Left ventricle myocardium inferior (tissue), 1 donor: ENCODE results near the gene EVL. TPM values are rescaled to one million over a fixed set of nuclear protein-coding genes. Genes with fewer than 3 reads are reported as not detected.

Experiments
- DNase-seq: peaks from one replicate; pipeline ENCODE4 v3.0.0-alpha.2; 2020
- H3K27ac ChIP-seq: fragments of 200-600 bp; replicated peaks from 2 replicates; pipeline ENCODE4 v1.8.0; 2021
- H3K27me3 ChIP-seq: fragments of 200-600 bp; 2 replicates; pipeline ENCODE4 v1.8.0; 2021; ENCODE audit warnings: low read depth
- H3K36me3 ChIP-seq: fragments of 200-600 bp; 2 replicates; pipeline ENCODE4 v1.8.0; 2021
- H3K4me1 ChIP-seq: fragments of 200-600 bp; 2 replicates; pipeline ENCODE4 v1.8.0; 2021
- H3K4me3 ChIP-seq: fragments of 200-600 bp; 2 replicates; pipeline ENCODE4 v1.8.0; 2021; ENCODE audit warnings: mild to moderate bottlenecking, moderate library complexity
- H3K9me3 ChIP-seq: fragments of 200-600 bp; replicated peaks from 2 replicates; pipeline ENCODE4 v1.8.0; 2021
- CTCF ChIP-seq: fragments of 200-600 bp; IDR thresholded peaks from 2 replicates; pipeline ENCODE4 v1.8.0; 2021; ENCODE audit warnings: antibody characterized with exemption, mild to moderate bottlenecking, borderline replicate concordance
- intact Hi-C: fragments of 100-400 bp; cut with micrococcal nuclease; formaldehyde crosslinking; loops from one replicate; pipeline ENCODE4 v1.11.0; 2022
- total RNA-seq: library from RNA; stranded (reverse); fragmentation: NEBNext Ultra II Directional; extraction: Animal tissue kit (Norgen Biotek cat#: 25700); gene quantifications from one replicate; pipeline ENCODE4 v1.2.1, GENCODE V29; 2021
- donor health status: DM: no; HTN: yes; CAD: no; lungs with severe emphysema.

EVL gene
- total RNA-seq, 1 donor from 2014 or later: 39.7 TPM

GRCh38 chr14:100067971-100068959 lies 3.0 kb downstream of the EVL start:
- H3K36me3 ChIP-seq: no peaks in the 10 kb centered on the region
- no peaks in the 10 kb centered on the region for H3K9me3 ChIP-seq
- DNase-seq: peak; percentile 20
- intact Hi-C loops: no loop called here
- peaks cover 43% of the 10 kb centered on the region for H3K4me1 ChIP-seq
- peak overlapping the region; percentile 8 for H3K4me3 ChIP-seq
- TF ChIP-seq CTCF: no peak
- H3K27me3 ChIP-seq: no peaks in the 10 kb centered on the region
- H3K27ac ChIP-seq: peak overlapping the region; percentile 41

GRCh38 chr14:100069161-100069800 lies 4.1 kb downstream of the EVL start:
- Histone ChIP-seq H3K27me3 (no peaks in the 10 kb centered on the region), H3K4me1 (peaks cover 48% of the 10 kb centered on the region), H3K36me3 (no peaks in the 10 kb centered on the region), H3K4me3 (no peak overlapping the region), H3K27ac (no peak overlapping the region), H3K9me3 (no peaks in the 10 kb centered on the region)
- intact Hi-C loops: no loop called here
- TF ChIP-seq CTCF: no peak
- no peak for DNase-seq

- Histone ChIP-seq H3K27me3 (no peaks in the 10 kb centered on the region), H3K9me3 (no peaks in the 10 kb centered on the region), H3K4me3 (no peak overlapping the region), H3K4me1 (peaks cover 43% of the 10 kb centered on the region), H3K36me3 (no peaks in the 10 kb centered on the region), H3K27ac (no peak overlapping the region)
- no peak for DNase-seq
- intact Hi-C loops: no loop called here
- no peak for TF ChIP-seq CTCF
Observed at GRCh38 chr14:100070310-100070709, 5.1 kb downstream of the EVL start.

GRCh38 chr14:100071545-100071944 lies 6.3 kb downstream of the EVL start:
- no peak for DNase-seq
- TF ChIP-seq CTCF: no peak
- H3K9me3 ChIP-seq: no peaks in the 10 kb centered on the region
- no peak overlapping the region for H3K27ac ChIP-seq
- no peaks in the 10 kb centered on the region for H3K36me3 ChIP-seq
- H3K4me1 ChIP-seq: peaks cover 46% of the 10 kb centered on the region
- H3K4me3 ChIP-seq: no peak overlapping the region
- intact Hi-C loops: no loop called here
- H3K27me3 ChIP-seq: no peaks in the 10 kb centered on the region

GRCh38 chr14:100072783-100073346 lies 7.6 kb downstream of the EVL start:
- intact Hi-C loops: no loop called here
- no peaks in the 10 kb centered on the region for H3K36me3 ChIP-seq
- H3K4me3 ChIP-seq: no peak overlapping the region
- no peaks in the 10 kb centered on the region for H3K9me3 ChIP-seq
- DNase-seq: no peak
- TF ChIP-seq CTCF: no peak
- no peaks in the 10 kb centered on the region for H3K27me3 ChIP-seq
- no peak overlapping the region for H3K27ac ChIP-seq
- peaks cover 38% of the 10 kb centered on the region for H3K4me1 ChIP-seq
